Skeletal muscle tissue (tissue), 4 donors: ENCODE results near the gene EIF1. TPM values are rescaled to one million over a fixed set of nuclear protein-coding genes. Genes with fewer than 3 reads are reported as not detected.
"Not testable (repeated sequence)": the region's sequence is repeated elsewhere in the genome, so short reads cannot be mapped to it uniquely, and the experiment has no call there.

Experiments
- H3K27ac ChIP-seq: one replicate; pipeline ENCODE4 v1.7.0; 2013; ENCODE audit warnings: mild to moderate bottlenecking, low read depth, low read length, inconsistent platforms
- H3K27me3 ChIP-seq, 3 donors: one replicate each; pipeline ENCODE4 v1.7.0; 2013; ENCODE audit warnings: low read length in 3 of 3; ENCODE audit not compliant: control insufficient read depth in 3 of 3, insufficient read depth in 3 of 3
- H3K36me3 ChIP-seq, 3 donors: one replicate each; pipeline ENCODE4 v1.7.0; 2013; ENCODE audit warnings: low read length in 3 of 3; ENCODE audit not compliant: control insufficient read depth in 3 of 3, insufficient read depth in 3 of 3
- H3K4me1 ChIP-seq, 3 donors: one replicate each; pipeline ENCODE4 v1.7.0; 2013; ENCODE audit warnings: low read length in 3 of 3, mild to moderate bottlenecking in 3 of 3; ENCODE audit not compliant: control insufficient read depth in 3 of 3, insufficient read depth in 3 of 3
- H3K4me3 ChIP-seq, 3 donors: one replicate each; pipeline ENCODE4 v1.7.0; 2013; ENCODE audit warnings: low read length in 3 of 3
- H3K9ac ChIP-seq, 3 donors: one replicate each; pipeline ENCODE4 v1.7.0; 2013; ENCODE audit warnings: low read length in 3 of 3, mild to moderate bottlenecking in 3 of 3, moderate library complexity in 2 of 3, low read depth in 1 of 3
- H3K9me3 ChIP-seq, 3 donors: one replicate each; pipeline ENCODE4 v1.7.0; 2013; ENCODE audit warnings: low read length in 3 of 3; ENCODE audit not compliant: control insufficient read depth in 3 of 3
- total RNA-seq: library from RNA; depleted of rRNA; stranded (reverse); fragments of >200 nt; gene quantifications from one replicate; pipeline ENCODE4 v1.2.3, GENCODE V29; 2014
- donor health status: Osteomylitis.

EIF1 gene
- total RNA-seq, 1 donor from 2014 or later: 100 TPM

DNA sequence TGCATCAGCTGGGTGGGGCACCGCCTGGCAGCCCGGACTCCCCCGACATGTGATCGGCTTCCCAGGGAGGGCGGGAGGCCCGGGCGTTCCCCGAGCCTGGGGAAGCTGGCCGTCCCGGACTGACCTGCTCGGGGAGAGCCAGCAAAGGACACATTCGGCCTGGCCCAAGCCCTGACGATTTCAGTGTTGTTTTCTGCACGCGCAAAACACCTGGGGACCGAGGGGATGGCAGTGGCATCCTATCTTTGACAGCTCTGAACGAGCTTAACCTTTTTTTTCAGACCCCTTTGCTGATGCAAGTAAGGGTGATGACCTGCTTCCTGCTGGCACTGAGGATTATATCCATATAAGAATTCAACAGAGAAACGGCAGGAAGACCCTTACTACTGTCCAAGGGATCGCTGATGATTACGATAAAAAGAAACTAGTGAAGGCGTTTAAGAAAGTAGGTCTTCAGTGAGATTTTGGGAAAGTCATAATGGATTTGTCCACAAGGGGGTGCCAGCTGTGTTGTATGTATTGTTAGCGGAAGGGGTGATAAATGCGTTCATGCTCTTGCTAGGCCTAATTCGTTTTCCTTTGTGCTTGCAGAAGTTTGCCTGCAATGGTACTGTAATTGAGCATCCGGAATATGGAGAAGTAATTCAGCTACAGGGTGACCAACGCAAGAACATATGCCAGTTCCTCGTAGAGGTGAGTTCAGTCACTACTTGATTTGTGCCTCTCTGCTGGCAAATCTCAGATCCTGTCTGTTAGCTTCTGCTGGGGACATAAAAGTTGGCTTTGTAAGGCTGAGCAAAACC lies 1.0 kb downstream of the EIF1 start:
- H3K4me1 ChIP-seq: peaks cover 24 to 34% (median 30%) of the 10 kb centered on the region in 3 donors
- H3K27ac ChIP-seq: peak overlapping the region; percentile 100
- H3K9me3 ChIP-seq: no peaks in the 10 kb centered on the region
- H3K4me3 ChIP-seq: peak overlapping the region; percentile 84 to 94 (median 86)
- H3K9ac ChIP-seq: peak overlapping the region; percentile 87 to 100 (median 100)
- H3K36me3 ChIP-seq: peaks cover 47 to 49% (median 48%) of the 10 kb centered on the region in 3 donors
- no peaks in the 10 kb centered on the region for H3K27me3 ChIP-seq

DNA sequence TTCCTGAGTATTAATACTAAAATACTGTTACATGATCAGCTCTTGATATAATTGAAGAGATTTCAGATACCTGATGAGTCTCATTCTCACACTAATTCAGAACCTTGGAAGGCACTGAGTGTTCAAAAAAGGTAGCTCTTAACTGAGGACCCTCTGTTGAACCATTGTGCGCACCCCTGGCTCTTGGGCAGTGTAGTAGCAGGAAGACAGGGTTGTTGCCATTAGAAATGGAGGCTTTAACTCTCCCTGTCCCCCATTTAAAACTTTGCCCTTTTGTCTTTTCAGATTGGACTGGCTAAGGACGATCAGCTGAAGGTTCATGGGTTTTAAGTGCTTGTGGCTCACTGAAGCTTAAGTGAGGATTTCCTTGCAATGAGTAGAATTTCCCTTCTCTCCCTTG lies 1.8 kb downstream of the EIF1 start:
- H3K36me3 ChIP-seq: peaks cover 47 to 55% (median 55%) of the 10 kb centered on the region in 3 donors
- H3K27ac ChIP-seq: peak overlapping the region; percentile 100
- H3K4me3 ChIP-seq: peak overlapping the region; percentile 46 to 94 (median 84)
- H3K27me3 ChIP-seq: no peaks in the 10 kb centered on the region
- H3K9me3 ChIP-seq: no peaks in the 10 kb centered on the region
- H3K9ac ChIP-seq: peak overlapping the region; percentile 2 to 100 (median 87)
- peaks cover 24 to 34% (median 30%) of the 10 kb centered on the region in 3 donors for H3K4me1 ChIP-seq

DNA sequence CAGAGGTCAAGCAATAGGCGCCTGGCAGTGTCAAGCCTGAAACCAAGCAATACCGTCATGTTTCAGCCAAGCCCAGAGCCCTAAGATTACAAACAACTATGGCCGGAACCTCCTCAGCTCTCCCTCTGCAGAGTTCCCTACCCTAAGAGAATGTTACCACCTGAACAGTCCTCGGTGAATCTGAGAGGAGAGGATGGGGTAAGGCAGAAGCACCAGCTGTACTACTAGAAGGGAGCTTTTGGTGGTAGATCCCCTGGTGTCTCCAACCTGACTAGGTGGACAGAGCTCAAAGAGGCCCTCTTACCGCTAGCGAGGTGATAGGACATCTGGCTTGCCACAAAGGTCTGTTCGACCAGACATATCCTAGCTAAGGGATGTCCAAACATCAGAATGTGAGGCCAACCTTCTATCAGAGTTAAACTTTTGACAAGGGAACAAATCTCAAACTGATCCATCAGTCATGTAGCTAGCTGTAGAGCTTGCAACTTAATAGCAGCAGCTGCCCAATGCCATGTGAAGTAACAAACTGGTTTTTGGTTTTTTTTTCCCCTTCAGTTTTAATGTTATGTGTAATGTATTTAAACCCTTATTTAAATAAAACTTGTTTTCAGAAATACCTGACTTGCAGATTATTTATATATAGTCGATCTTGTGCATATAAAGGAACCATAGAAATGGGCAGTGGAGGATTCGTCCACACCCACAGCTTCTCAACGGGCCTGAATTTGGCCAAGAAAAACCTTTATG lies 2.5 kb downstream of the EIF1 start:
- H3K9ac ChIP-seq: no peak overlapping the region
- peak overlapping the region in 2 of 3 donors; percentile 35 to 84 for H3K4me3 ChIP-seq
- no peaks in the 10 kb centered on the region for H3K27me3 ChIP-seq
- peak overlapping the region; percentile 31 for H3K27ac ChIP-seq
- no peaks in the 10 kb centered on the region for H3K9me3 ChIP-seq
- peaks cover 28 to 36% (median 34%) of the 10 kb centered on the region in 3 donors for H3K4me1 ChIP-seq
- H3K36me3 ChIP-seq: peaks cover 47 to 55% (median 55%) of the 10 kb centered on the region in 3 donors

DNA sequence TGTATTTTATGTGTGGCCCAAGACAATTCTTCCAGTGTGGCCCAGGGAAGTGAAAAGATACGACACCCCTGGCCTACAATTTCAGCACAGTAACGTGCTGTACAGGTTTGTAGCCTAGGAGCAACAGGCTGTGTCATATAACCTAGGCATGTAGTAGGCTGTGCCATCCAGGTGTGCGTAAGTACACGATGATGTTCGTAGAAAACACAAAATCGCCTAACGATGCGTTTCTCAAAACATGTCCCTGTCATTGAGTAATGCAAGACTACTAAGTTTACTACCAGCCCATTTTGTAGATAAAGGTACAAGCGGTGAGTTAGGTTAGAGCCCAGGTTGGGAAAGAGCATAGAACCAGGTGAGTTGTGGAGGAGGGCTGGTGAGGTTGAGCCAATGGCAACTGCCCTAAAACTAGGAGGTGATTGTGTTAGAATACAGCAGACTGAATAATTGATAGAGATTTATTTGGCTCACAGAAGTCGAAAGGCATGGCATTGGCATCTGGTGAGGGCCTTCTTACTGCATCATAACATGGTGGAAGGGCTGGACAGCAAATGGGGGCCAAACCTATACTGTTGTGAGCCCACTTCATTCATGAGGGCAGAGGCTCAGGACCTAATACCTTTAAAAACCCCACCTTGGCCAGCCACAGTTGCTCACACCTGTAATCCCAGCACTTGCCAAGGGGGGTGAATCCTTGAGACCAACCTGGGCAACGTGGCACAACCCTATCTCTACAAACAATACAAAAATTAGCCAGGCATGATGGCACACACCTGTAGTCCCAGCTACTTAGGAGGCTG lies 4.2 kb downstream of the EIF1 start:
- H3K9me3 ChIP-seq: no peaks in the 10 kb centered on the region
- H3K27ac ChIP-seq: peak overlapping the region; percentile 21
- no peak overlapping the region for H3K4me3 ChIP-seq
- H3K4me1 ChIP-seq: peaks cover 38 to 45% (median 45%) of the 10 kb centered on the region in 3 donors
- no peak overlapping the region for H3K9ac ChIP-seq
- peaks cover 47 to 55% (median 55%) of the 10 kb centered on the region in 3 donors for H3K36me3 ChIP-seq
- H3K27me3 ChIP-seq: no peaks in the 10 kb centered on the region

DNA sequence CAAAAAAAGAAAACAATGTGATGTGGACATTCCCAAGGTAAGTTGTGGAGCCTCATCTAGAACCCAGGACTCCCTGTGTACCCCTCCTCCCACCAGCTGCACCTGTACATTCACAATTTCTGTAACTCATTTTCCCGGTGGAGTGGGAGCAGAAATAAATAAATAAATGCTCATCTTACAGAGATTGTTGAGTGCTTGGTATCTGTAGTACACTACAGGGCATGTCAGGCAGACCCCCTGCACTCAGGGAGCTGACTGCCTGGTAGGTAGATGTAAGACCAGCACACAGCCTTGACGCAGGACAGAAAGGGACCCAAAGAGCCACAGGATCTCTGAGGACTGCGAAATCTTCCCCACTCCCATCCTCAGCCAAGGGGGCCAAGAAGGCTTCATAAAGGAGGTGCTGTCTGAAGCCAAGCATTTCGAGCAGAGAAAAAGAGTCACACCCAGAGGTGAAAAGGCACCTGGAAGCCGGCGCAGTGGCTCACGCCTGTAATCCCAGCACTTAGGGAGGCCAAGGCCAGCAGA lies 6.5 kb downstream of the EIF1 start:
- Histone ChIP-seq H3K4me3 (no peak overlapping the region), H3K36me3 (peaks cover 39 to 47% (median 46%) of the 10 kb centered on the region in 3 donors), H3K9ac (no peak overlapping the region), H3K4me1 (peaks cover 34 to 37% (median 37%) of the 10 kb centered on the region in 3 donors), H3K27ac (no peak overlapping the region), H3K27me3 (no peaks in the 10 kb centered on the region), H3K9me3 (no peaks in the 10 kb centered on the region)

DNA sequence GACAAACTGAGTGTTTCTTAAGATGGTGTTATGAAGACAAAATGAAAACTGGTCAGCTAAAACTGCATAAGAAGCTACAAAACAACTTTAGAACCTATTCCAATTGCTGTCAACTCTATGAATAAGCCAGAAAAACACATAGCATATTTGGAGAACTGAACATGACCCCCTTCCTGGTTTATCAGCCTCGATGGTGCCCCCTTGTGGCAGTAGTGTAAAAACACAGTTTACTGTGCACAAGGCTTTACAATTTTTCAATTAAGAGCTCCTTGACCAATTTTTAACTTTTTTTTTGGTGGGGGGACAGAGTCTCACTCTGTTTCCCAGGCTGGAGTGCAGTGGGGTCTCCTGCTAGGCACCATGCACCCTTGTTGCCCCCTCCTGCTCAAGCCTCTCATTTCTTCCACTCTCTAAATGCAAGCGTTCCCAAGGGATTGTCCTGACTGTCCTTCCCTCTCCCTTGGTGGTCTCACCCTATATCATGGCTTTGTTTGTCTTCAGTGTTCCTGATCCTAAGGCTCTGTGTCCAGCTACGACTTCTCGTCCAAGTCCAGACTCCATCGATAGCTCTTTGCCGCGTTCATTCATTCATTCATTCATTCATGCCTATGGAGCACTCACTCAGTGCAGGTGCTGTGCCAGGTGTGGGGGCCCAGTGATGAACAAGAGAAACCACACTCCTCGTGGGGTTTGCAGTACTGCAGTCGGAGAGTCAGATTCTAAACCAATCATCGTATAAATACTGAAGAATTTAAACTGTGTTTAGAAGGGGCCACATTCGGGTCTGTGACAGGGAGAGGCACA lies 7.5 kb downstream of the EIF1 start:
- Histone ChIP-seq H3K9me3 (no peaks in the 10 kb centered on the region), H3K4me1 (peaks cover 25 to 28% (median 28%) of the 10 kb centered on the region in 3 donors), H3K27ac (peak overlapping the region; percentile 94), H3K36me3 (peaks cover 30 to 38% (median 37%) of the 10 kb centered on the region in 3 donors), H3K9ac (peak overlapping the region in 2 of 3 donors; percentile 9 to 57), H3K4me3 (peak overlapping the region in 2 of 3 donors; percentile 10 to 11), H3K27me3 (no peaks in the 10 kb centered on the region)

DNA sequence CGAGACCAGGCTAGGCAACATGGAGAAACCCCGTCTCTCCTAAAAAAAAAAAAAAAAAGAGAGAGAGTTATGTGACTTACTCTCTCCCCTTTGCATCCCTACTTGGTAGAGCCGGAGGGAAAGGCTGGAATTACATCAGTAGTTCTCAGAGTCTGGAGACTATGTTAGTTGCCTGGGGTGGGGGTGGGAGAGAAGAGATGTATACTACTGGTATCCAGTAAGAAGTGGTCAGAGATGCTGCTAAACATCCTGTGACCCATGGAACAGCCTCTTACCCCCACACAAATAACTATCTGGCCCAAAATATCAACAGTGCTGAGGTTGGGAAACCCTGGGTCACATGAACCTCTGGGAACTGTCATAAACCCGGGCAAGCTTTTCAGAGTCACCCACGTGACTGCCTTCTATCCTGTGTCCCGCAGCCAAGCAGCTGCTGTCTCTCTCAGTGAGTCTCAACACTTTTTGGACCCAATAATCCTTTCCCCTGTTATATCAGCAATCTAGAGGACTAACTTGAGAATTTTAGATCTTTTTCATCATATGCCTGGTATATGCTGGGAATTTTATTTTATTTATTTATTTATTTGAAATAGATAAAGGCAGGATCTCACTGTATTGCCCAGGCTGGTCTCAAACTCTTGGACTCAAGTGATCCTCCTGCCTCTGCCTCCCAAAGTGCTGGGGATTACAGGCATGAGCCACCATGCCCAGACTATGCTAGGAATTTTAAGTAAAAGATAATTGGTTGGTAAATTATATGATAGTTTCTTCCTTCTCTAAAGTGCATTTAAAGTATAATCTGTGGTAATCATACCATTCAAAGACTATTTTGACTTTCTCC lies 8.7 kb downstream of the EIF1 start:
- H3K9me3 ChIP-seq: no peaks in the 10 kb centered on the region
- peak overlapping the region; percentile 94 for H3K27ac ChIP-seq
- H3K27me3 ChIP-seq: no peaks in the 10 kb centered on the region
- H3K36me3 ChIP-seq: peaks cover 18 to 26% (median 25%) of the 10 kb centered on the region in 3 donors
- no peak overlapping the region for H3K4me3 ChIP-seq
- H3K4me1 ChIP-seq: peaks cover 16 to 19% (median 18%) of the 10 kb centered on the region in 3 donors
- H3K9ac ChIP-seq: peak overlapping the region in 2 of 3 donors; percentile 47 to 57

DNA sequence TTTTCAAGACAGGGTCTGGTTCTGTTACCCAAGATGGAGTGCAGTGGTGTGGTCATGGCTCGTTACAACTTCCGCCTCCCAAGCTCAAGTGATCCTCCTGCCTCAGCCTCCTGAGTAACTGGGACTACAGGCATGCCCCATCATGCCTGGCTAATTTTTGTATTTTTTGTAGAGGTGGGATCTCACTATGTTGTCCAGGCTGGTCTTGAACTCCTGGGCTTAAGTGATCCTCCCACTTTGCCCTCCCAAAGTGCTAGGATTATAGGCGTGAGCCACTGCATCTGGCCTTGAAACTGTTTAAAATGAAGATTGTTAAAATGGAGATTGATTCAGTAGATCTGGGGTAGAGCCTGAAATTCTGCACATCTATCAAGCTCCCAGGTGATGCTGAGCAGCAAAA lies 12.2 kb downstream of the EIF1 start:
- H3K9me3 ChIP-seq, H3K4me3 ChIP-seq, H3K27ac ChIP-seq, H3K9ac ChIP-seq, H3K27me3 ChIP-seq, H3K36me3 ChIP-seq: not testable (repeated sequence)
- peaks cover 15 to 18% (median 17%) of the 10 kb centered on the region in 3 donors for H3K4me1 ChIP-seq
